T1000 (cell line): ENCODE data around the gene ADAMTS7.
"Not testable (repeated sequence)": the region's sequence is repeated elsewhere in the genome, so short reads cannot be mapped to it uniquely, and the experiment has no call there.

ENCODE experiments used
- DNase-seq: peaks from one replicate; lab custom pipeline; 2025; ENCODE audit warnings: mixed read lengths; lab: John Stamatoyannopoulos, UW

Gene ADAMTS7

GRCh38 chr15:78766041-78766440, 45.2 kb downstream of the ADAMTS7 start:
- no peak for DNase-seq

GRCh38 chr15:78765154-78765860, 46.0 kb downstream of the ADAMTS7 start:
- not testable (repeated sequence) for DNase-seq

- DNase-seq, result not testable (repeated sequence)
Measured at GRCh38 chr15:78764340-78765153, 46.7 kb downstream of the ADAMTS7 start.

- no peak for DNase-seq
Measured at GRCh38 chr15:78763796-78764241, 47.4 kb downstream of the ADAMTS7 start.

- DNase-seq, result no peak
Measured at GRCh38 chr15:78762985-78763795, 48.1 kb downstream of the ADAMTS7 start.

GRCh38 chr15:78762386-78762961, 48.8 kb downstream of the ADAMTS7 start:
- DNase-seq, result not testable (repeated sequence)

GRCh38 chr15:78761891-78762385, 49.3 kb downstream of the ADAMTS7 start:
- DNase-seq, result no peak

GRCh38 chr15:78761475-78761874, 49.8 kb downstream of the ADAMTS7 start:
- DNase-seq, result not testable (repeated sequence)

GRCh38 chr15:78761020-78761419, 50.2 kb downstream of the ADAMTS7 start:
- no peak for DNase-seq

GRCh38 chr15:78760091-78760882, 51.0 kb downstream of the ADAMTS7 start:
- not testable (repeated sequence) for DNase-seq

- not testable (repeated sequence) for DNase-seq
Measured at GRCh38 chr15:78759361-78759998, 51.8 kb downstream of the ADAMTS7 start.

GRCh38 chr15:78758486-78759200, 52.6 kb downstream of the ADAMTS7 start:
- not testable (repeated sequence) for DNase-seq

- not testable (repeated sequence) for DNase-seq
Measured at GRCh38 chr15:78758084-78758483, 53.2 kb downstream of the ADAMTS7 start.

GRCh38 chr15:78757636-78757905, 53.7 kb downstream of the ADAMTS7 start:
- no peak for DNase-seq

GRCh38 chr15:78756781-78757635, 54.3 kb downstream of the ADAMTS7 start:
- peak; percentile 95 for DNase-seq

- DNase-seq, result peak; percentile 71
Measured at GRCh38 chr15:78755900-78756591, 55.2 kb downstream of the ADAMTS7 start.

- not testable (repeated sequence) for DNase-seq
Measured at GRCh38 chr15:78754637-78755280, 56.5 kb downstream of the ADAMTS7 start.
